Gastrocnemius medialis (tissue), 4 donors: ENCODE measurements around the gene SRSF3. TPM values are rescaled to one million over a fixed set of nuclear protein-coding genes. Genes with fewer than 3 reads are reported as not detected.

ENCODE experiments used
- ATAC-seq, 2 donors: fragments of 150-250 bp; one replicate each; pipeline ENCODE4 v1.9.1; 2016
- DNase-seq, 2 donors: peaks; one replicate each; pipeline ENCODE4 v3.0.0-alpha.2; 2019
- H3K27ac ChIP-seq, 4 donors: fragments of 200-600 bp; sonication (generic); 1 replicate in 1 of 4; 2 replicates in 3 of 4; pipeline ENCODE4 v1.5.1; 2016 to 2018; ENCODE audit warnings: mild to moderate bottlenecking in 2 of 4, moderate library complexity in 1 of 4
- H3K27me3 ChIP-seq, 3 donors: fragments of 200-600 bp; sonication (generic) in 2 of 3; 1 replicate in 1 of 3; 2 replicates in 2 of 3; pipeline versions ENCODE4 v1.5.1 to v1.6.0; 2016 to 2019; ENCODE audit warnings: mild to moderate bottlenecking in 1 of 3, moderate library complexity in 1 of 3
- H3K36me3 ChIP-seq, 2 donors: fragments of 200-600 bp; sonication (generic) in 1 of 2; one replicate each; pipeline ENCODE4 v1.5.1; 2017 to 2018
- H3K4me1 ChIP-seq, 2 donors: fragments of 200-600 bp; sonication (generic) in 1 of 2; one replicate each; pipeline ENCODE4 v1.5.1; 2016 to 2017; ENCODE audit warnings: mild to moderate bottlenecking in 2 of 2
- H3K4me3 ChIP-seq, 4 donors: fragments of 200-600 bp; sonication (generic) in 3 of 4; 1 replicate in 1 of 4; 2 replicates in 3 of 4; pipeline ENCODE4 v1.5.1; 2016 to 2019; ENCODE audit warnings: mild to moderate bottlenecking in 2 of 4
- H3K9me3 ChIP-seq, 3 donors: fragments of 200-600 bp; sonication (generic) in 2 of 3; 1 replicate in 1 of 3; 2 replicates in 2 of 3; pipeline ENCODE4 v1.5.1; 2016 to 2019
- POLR2A ChIP-seq, 2 donors: fragments of 450-650 bp; IDR thresholded peaks; one replicate each; pipeline ENCODE4 v1.6.1; 2017; ENCODE audit warnings: antibody characterized with exemption in 2 of 2, mild to moderate bottlenecking in 2 of 2, moderate library complexity in 2 of 2
- in situ Hi-C, 4 donors: fragments of 200-750 bp; cut with MboI; loops; one replicate each; pipeline versions ENCODE4 v1.15.0 to v1.8.0; 2017; ENCODE audit warnings: low sequenced_read_pairs in 4 of 4
- intact Hi-C: fragments of 100-400 bp; cut with DNase I; formaldehyde crosslinking; loops from one replicate; pipeline ENCODE4 v1.15.1; 2023; ENCODE audit warnings: low total_unique reads
- total RNA-seq, 4 donors: library from RNA; depleted of rRNA; stranded (reverse); fragments of >200 nt; gene quantifications; one replicate each; pipeline versions ENCODE4 v1.1.0 to v1.2.3, GENCODE V29; 2016
- TF ChIP-seq, protein P1 (sequence below), 5 experiments: fragments of 450-650 bp in 3 of 5; fragments of 200-600 bp in 2 of 5; sonication (generic) in 2 of 5; IDR thresholded peaks in 4 of 5; conservative IDR thresholded peaks in 1 of 5; 1 replicate in 4 of 5; 2 replicates in 1 of 5; pipeline ENCODE4 v1.5.1; 2016 to 2019; ENCODE audit warnings: antibody characterized with exemption in 5 of 5, mild to moderate bottlenecking in 3 of 5, moderate library complexity in 3 of 5

SRSF3 gene
- total RNA-seq, 4 donors from 2014 or later: 66.3 to 118 (median 83.2) TPM

DNA sequence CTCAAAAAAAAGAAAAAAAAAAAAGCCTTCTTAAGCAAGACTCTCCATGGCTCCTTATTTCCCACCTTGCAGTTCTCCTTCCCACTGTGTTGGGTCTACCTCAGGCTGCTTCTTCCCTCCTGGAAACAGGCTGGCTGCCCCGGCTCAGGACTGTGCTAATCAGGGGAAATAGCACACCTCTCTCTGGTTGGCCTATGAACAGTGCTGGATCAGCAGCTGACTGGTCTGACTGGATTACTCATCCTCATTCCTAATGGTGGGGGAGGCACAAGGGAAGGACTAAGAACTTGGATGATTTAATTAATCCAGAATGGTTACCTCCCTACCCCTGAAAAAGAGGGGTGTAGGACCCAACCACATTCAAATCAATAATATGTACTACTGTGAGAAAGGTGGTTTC, 3.9 kb upstream of the SRSF3 start:
- in situ Hi-C loops: loop anchor here in 2 of 4 donors (10.0 to 25.0 kb wide), 2 partner anchors 153 to 165 kb away; partner anchors contain the start of genes KCTD20 (in 1 of the 2) and PXT1 (in 1 of the 2)
- Histone ChIP-seq H3K36me3 (no peaks in the 10 kb centered on the region), H3K27me3 (no peaks in the 10 kb centered on the region), H3K4me3 (no peak overlapping the region), H3K9me3 (no peaks in the 10 kb centered on the region), H3K4me1 (peaks cover 0 to 10% of the 10 kb centered on the region in 2 donors), H3K27ac (no peak overlapping the region)
- no peak for ATAC-seq
- TF ChIP-seq, protein P1, sequence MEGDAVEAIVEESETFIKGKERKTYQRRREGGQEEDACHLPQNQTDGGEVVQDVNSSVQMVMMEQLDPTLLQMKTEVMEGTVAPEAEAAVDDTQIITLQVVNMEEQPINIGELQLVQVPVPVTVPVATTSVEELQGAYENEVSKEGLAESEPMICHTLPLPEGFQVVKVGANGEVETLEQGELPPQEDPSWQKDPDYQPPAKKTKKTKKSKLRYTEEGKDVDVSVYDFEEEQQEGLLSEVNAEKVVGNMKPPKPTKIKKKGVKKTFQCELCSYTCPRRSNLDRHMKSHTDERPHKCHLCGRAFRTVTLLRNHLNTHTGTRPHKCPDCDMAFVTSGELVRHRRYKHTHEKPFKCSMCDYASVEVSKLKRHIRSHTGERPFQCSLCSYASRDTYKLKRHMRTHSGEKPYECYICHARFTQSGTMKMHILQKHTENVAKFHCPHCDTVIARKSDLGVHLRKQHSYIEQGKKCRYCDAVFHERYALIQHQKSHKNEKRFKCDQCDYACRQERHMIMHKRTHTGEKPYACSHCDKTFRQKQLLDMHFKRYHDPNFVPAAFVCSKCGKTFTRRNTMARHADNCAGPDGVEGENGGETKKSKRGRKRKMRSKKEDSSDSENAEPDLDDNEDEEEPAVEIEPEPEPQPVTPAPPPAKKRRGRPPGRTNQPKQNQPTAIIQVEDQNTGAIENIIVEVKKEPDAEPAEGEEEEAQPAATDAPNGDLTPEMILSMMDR (IDR thresholded peaks at IDR 0.05 in 4 of 5, conservative IDR thresholded peaks at IDR 0.05 in 1 of 5): no peak
- no peak for TF ChIP-seq POLR2A (IDR thresholded peaks at IDR 0.05)
- intact Hi-C loops: loop anchor here (5.0 to 10.0 kb wide), 2 partner anchors 168 to 395 kb away; partner anchors contain the start of gene MTCH1
- no peak for DNase-seq

DNA sequence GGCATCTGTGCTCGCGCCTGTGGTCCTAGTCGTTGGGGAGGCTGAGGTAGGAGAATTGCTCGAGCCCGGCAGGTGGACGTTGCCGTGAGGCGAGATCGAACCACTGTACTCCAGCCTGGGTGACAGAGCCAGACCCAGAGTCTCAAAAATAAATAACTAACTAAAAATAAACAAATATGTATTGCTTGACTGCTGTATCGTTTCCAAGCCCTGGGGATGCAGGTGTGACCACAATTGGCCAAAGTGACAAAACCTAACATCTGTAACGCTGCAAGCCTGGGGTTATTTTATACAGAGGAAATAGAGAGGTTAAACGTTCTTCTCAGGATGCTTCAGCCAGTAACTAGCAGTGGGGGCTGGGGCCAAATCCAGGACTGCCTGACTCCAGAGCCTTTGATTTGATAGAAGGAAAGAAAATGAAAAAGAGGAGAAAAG, 1.9 kb upstream of the SRSF3 start:
- no peak for ATAC-seq
- intact Hi-C loops: loop anchor here (5.0 to 10.0 kb wide), 2 partner anchors 170 to 393 kb away; partner anchors contain the start of gene MTCH1
- no peak for DNase-seq

GRCh38 chr6:36593569-36594028, 563 bp upstream of the SRSF3 start:
- in situ Hi-C loops: loop anchor here in 2 of 4 donors (10.0 to 25.0 kb wide), 2 partner anchors 156 to 169 kb away; partner anchors contain the start of genes KCTD20 (in 1 of the 2) and PXT1 (in 1 of the 2)

More for the DNA sequence above, 1.9 kb upstream of the SRSF3 start:
- in situ Hi-C loops: loop anchor here in 2 of 4 donors (10.0 to 25.0 kb wide), 2 partner anchors 155 to 167 kb away; partner anchors contain the start of genes KCTD20 (in 1 of the 2) and PXT1 (in 1 of the 2)
- Histone ChIP-seq H3K4me1 (peaks cover 8 to 16% of the 10 kb centered on the region in 2 donors), H3K36me3 (peaks cover 0 to 8% of the 10 kb centered on the region in 2 donors), H3K27ac (peak overlapping the region in 3 of 4 donors; percentile 93 to 99 (median 95)), H3K4me3 (no peak overlapping the region), H3K27me3 (no peaks in the 10 kb centered on the region), H3K9me3 (no peaks in the 10 kb centered on the region)
- no peak for TF ChIP-seq POLR2A (IDR thresholded peaks at IDR 0.05)
- TF ChIP-seq, protein P1 (IDR thresholded peaks at IDR 0.05 in 4 of 5, conservative IDR thresholded peaks at IDR 0.05 in 1 of 5): no peak

DNA sequence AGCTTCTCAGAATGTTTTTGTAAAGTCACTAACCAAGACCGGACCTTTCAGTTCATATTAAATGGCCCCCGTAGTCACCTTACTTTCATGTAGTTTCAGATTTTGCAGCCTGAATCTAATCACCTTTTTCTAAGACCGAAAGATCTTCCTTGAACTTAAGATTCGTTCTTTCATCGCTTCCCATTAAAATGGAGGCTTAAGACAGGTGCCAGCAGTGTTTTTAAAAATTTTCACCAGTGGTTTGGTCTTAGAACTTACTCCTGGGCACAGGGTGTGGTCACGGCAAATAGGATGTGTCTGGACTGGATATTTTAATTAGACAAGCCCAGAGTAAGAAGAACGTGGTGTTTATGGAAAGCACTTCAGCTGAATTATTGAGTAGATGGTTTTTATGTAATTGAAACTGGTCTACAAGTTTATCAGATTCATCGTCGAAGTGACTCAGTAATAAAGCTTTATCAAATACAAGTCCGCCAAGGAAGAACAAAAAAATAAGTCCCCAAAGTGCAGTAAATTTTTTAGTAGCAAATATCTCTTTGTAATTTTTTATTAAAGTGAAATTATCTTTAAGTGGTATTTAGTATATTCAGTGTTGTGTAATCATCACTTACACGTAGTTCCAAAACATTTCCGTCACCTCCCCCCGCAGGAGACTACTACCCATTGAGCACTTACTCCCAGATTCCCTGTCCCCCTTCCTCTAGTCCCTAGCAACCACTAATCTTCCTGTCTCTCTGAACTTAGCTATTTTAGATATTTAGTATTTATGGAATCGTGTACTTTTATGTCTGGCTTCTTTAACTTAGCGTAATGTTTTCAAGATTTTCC, 868 bp downstream of the SRSF3 start:
- Histone ChIP-seq H3K9me3 (no peaks in the 10 kb centered on the region), H3K36me3 (peaks cover 3 to 36% of the 10 kb centered on the region in 2 donors), H3K27ac (peak overlapping the region; percentile 93 to 99 (median 97)), H3K4me1 (peaks cover 36 to 44% of the 10 kb centered on the region in 2 donors), H3K4me3 (peak overlapping the region; percentile 69 to 94 (median 78)), H3K27me3 (no peaks in the 10 kb centered on the region)
- in situ Hi-C loops: loop anchor here in 2 of 4 donors (10.0 to 25.0 kb wide), 2 partner anchors 158 to 170 kb away; partner anchors contain the start of genes KCTD20 (in 1 of the 2) and PXT1 (in 1 of the 2)
- TF ChIP-seq, protein P1 (IDR thresholded peaks at IDR 0.05 in 4 of 5, conservative IDR thresholded peaks at IDR 0.05 in 1 of 5): no peak
- peak in 1 of 2 donors; percentile 34 for TF ChIP-seq POLR2A (IDR thresholded peaks at IDR 0.05)
- peak; percentile 46 to 54 for ATAC-seq
- intact Hi-C loops: loop anchor here (1.0 to 10.0 kb wide), 6 partner anchors 21 to 390 kb away; partner anchors contain the start of genes CDKN1A, MTCH1 and STK38
- DNase-seq: peak; percentile 50 to 58

More at GRCh38 chr6:36593569-36594028, 563 bp upstream of the SRSF3 start:
- intact Hi-C loops: loop anchor here (1.0 to 10.0 kb wide), 6 partner anchors 23 to 391 kb away; partner anchors contain the start of genes CDKN1A, MTCH1 and STK38
- H3K27ac ChIP-seq: peak overlapping the region; percentile 93 to 99 (median 97)
- TF ChIP-seq, protein P1 (IDR thresholded peaks at IDR 0.05 in 4 of 5, conservative IDR thresholded peaks at IDR 0.05 in 1 of 5): no peak
- TF ChIP-seq POLR2A (IDR thresholded peaks at IDR 0.05): no peak
- H3K27me3 ChIP-seq: no peaks in the 10 kb centered on the region
- peaks cover 21 to 30% of the 10 kb centered on the region in 2 donors for H3K4me1 ChIP-seq
- ATAC-seq (peak; percentile 16 to 45), DNase-seq (peak; percentile 18 to 58)
- H3K36me3 ChIP-seq: peaks cover 2 to 22% of the 10 kb centered on the region in 2 donors
- no peaks in the 10 kb centered on the region for H3K9me3 ChIP-seq
- H3K4me3 ChIP-seq: peak overlapping the region; percentile 62 to 94 (median 70)
